HepG2 (cell line): ENCODE data around the gene TRAF3. TPM values are rescaled to one million over a fixed set of nuclear protein-coding genes. Genes with fewer than 3 reads are reported as not detected.

Experiments used
- ATAC-seq: fragments of 200-7000 bp; cut with Tn5 transposase; 3 replicates; pipeline ENCODE4 v1.9.1; 2020; ENCODE audit warnings: mild to moderate bottlenecking, moderate library complexity
- BruUV-seq: library from RNA; stranded (reverse); fragments of 400-500 nt; replicated peaks from 2 replicates; lab custom pipeline; 2021; lab: Mats Ljungman, UMichigan
- CTCF ChIA-PET: fragments of 300-600 bp; formaldehyde crosslinking; extraction: SDS; loops from one replicate; lab custom pipeline; 2021; ENCODE audit warnings: low total read pairs, inconsistent platforms, low intra/inter-chr PET ratio; lab: Yijun Ruan, JAX
- POLR2A ChIA-PET: fragments of 350-600 bp; sonication (Branson Sonifier 250); formaldehyde crosslinking; loops from one replicate; lab custom pipeline; 2020; ENCODE audit warnings: antibody characterized with exemption, inconsistent platforms; lab: Yijun Ruan, JAX
- DNase-seq: peaks from one replicate; pipeline ENCODE4 v3.0.0-alpha.2; 2015; ENCODE audit warnings: low spot score
- FAIRE-seq: peaks from 3 replicates; lab custom pipeline; 2011; peaks lifted over from hg19 to GRCh38; lab: Jason Lieb, UNC
- H2AFZ ChIP-seq: one replicate; pipeline ENCODE4 v1.6.1; 2011; ENCODE audit warnings: low read length, inconsistent platforms
- H3K27ac ChIP-seq: fragments of 300-600 bp; 3 replicates; pipeline ENCODE4 v1.8.0; 2011; ENCODE audit warnings: mixed run types, mild to moderate bottlenecking, mixed read lengths, low read length, inconsistent platforms; ENCODE audit not compliant: insufficient read depth; ENCODE audit errors: extremely low read length
- H3K27me3 ChIP-seq, 2 experiments: fragments of 200-600 bp in 1 of 2; 2 replicates in 1 of 2; 3 replicates in 1 of 2; pipeline versions ENCODE4 v1.6.0 to v1.8.0; 2011; ENCODE audit warnings: low read length in 2 of 2, mild to moderate bottlenecking in 2 of 2, moderate library complexity in 2 of 2, inconsistent platforms in 1 of 2; ENCODE audit not compliant: insufficient read depth in 2 of 2, control insufficient read depth in 1 of 2
- H3K36me3 ChIP-seq, 2 experiments: fragments of 200-600 bp in 1 of 2; replicated peaks in 1 of 2; 2 replicates in 1 of 2; 3 replicates in 1 of 2; pipeline versions ENCODE4 v1.5.1 to v1.8.0; 2011; ENCODE audit warnings: low read length in 2 of 2, inconsistent platforms in 1 of 2; ENCODE audit not compliant: insufficient read depth in 2 of 2, control insufficient read depth in 1 of 2
- H3K4me1 ChIP-seq: 2 replicates; pipeline ENCODE4 v1.5.1; 2012; ENCODE audit warnings: low read length, inconsistent platforms; ENCODE audit not compliant: insufficient read depth
- H3K4me2 ChIP-seq: 2 replicates; pipeline ENCODE4 v1.6.0; 2011; ENCODE audit warnings: low read depth, low read length, inconsistent platforms
- H3K4me3 ChIP-seq, 3 experiments: fragments of 200-600 bp in 1 of 3; sonication (generic), shearing (Covaris generic) in 1 of 3; replicated peaks in 1 of 3; 2 replicates each; pipeline ENCODE4 v1.5.1; 2011 to 2016; ENCODE audit warnings: low read length in 3 of 3, inconsistent platforms in 2 of 3, low read depth in 2 of 3, mild to moderate bottlenecking in 2 of 3, control low read depth in 1 of 3, mixed read lengths in 1 of 3; ENCODE audit not compliant: insufficient read depth in 1 of 3
- H3K79me2 ChIP-seq: one replicate; pipeline ENCODE4 v1.6.1; 2011; ENCODE audit warnings: low read length, inconsistent platforms; ENCODE audit not compliant: insufficient read depth
- H3K9ac ChIP-seq: 2 replicates; pipeline ENCODE4 v1.6.0; 2011; ENCODE audit warnings: mild to moderate bottlenecking, low read depth, low read length, inconsistent platforms; ENCODE audit not compliant: insufficient read depth
- H3K9me3 ChIP-seq: 2 replicates; pipeline ENCODE4 v1.5.1; 2012; ENCODE audit warnings: mild to moderate bottlenecking, low read length
- H4K20me1 ChIP-seq: 2 replicates; pipeline ENCODE4 v1.6.0; 2011; ENCODE audit warnings: inconsistent platforms, mild to moderate bottlenecking, low read length, moderate library complexity; ENCODE audit not compliant: insufficient read depth
- AGO2 ChIP-seq: fragments of 200-400 bp; formaldehyde crosslinking; optimal IDR thresholded peaks from 2 replicates; pipeline ENCODE3; 2017; ENCODE audit warnings: mild to moderate bottlenecking, low read depth, low read length, moderate library complexity
- CENPT ChIP-seq: sonication (generic); formaldehyde crosslinking; IDR thresholded peaks from 2 replicates; pipeline ENCODE4 v1.8.0; 2022; ENCODE audit warnings: low read depth, mild to moderate bottlenecking, moderate library complexity, missing genetic modification reagents
- GFI1 ChIP-seq: sonication (generic); formaldehyde crosslinking; IDR thresholded peaks from 2 replicates; pipeline ENCODE4 v1.5.0; 2020; ENCODE audit warnings: missing genetic modification reagents, mild to moderate bottlenecking, borderline replicate concordance
- HMG20B ChIP-seq: conservative IDR thresholded peaks from 2 replicates; pipeline ENCODE4 v1.6.1; 2016; ENCODE audit warnings: missing genetic modification reagents, missing compliant biosample characterization
- KLF13 ChIP-seq: sonication (generic); formaldehyde crosslinking; IDR thresholded peaks from 2 replicates; pipeline ENCODE4 v1.4.0; 2020; ENCODE audit warnings: mild to moderate bottlenecking, missing genetic modification reagents
- NFKB2 ChIP-seq: sonication (generic); formaldehyde crosslinking; IDR thresholded peaks from 2 replicates; pipeline ENCODE4 v1.4.0; 2020; ENCODE audit warnings: missing genetic modification reagents, borderline replicate concordance
- NFYB ChIP-seq: sonication (generic); formaldehyde crosslinking; IDR thresholded peaks from 2 replicates; pipeline ENCODE4 v1.4.0; 2020; ENCODE audit warnings: missing genetic modification reagents
- YY1 ChIP-seq: IDR thresholded peaks from 2 replicates; pipeline ENCODE4 v1.6.1; 2011; ENCODE audit warnings: low read length, low read depth, moderate library complexity, mild to moderate bottlenecking; ENCODE audit not compliant: insufficient read depth, insufficient replicate concordance
- ZNF567 ChIP-seq: sonication (generic); formaldehyde crosslinking; IDR thresholded peaks from 2 replicates; pipeline ENCODE4 v1.8.1; 2023; ENCODE audit warnings: mild to moderate bottlenecking, missing genetic modification reagents, borderline replicate concordance
- ZNF709 ChIP-seq: sonication (generic); formaldehyde crosslinking; IDR thresholded peaks from 2 replicates; pipeline ENCODE4 v1.5.0; 2020; ENCODE audit warnings: mild to moderate bottlenecking, missing genetic modification reagents
- WGBS: methylation state at CpG from one replicate; pipeline ENCODE4 v1.1.6; 2017; ENCODE audit warnings: low lambda C conversion rate; 5-methylcytosine and 5-hydroxymethylcytosine counted together
- in situ Hi-C: cut with HindIII; loops from 2 replicates; pipeline ENCODE4 v1.10.0; 2017; ENCODE audit warnings: low pct_unique_long_range_greater_than_20kb; ENCODE audit not compliant: extremely low pct_ligation_motif_present
- intact Hi-C: fragments of 100-400 bp; cut with micrococcal nuclease; formaldehyde crosslinking; loops from one replicate; pipeline ENCODE4 v1.10.0; 2022; ENCODE audit not compliant: unreplicated experiment
- polyA plus RNA-seq, 8 experiments: library from polyadenylated mRNA; depleted of rRNA in 3 of 8; stranded (reverse) in 7 of 8; unstranded in 1 of 8; fragments of >200 nt; fragmentation: Illumina TruSeq in 4 of 8; extraction: Trizol in 4 of 8; gene quantifications; 2 replicates each; pipeline versions ENCODE4 v1.2.1 to v1.2.3, GENCODE V29; 2011 to 2016; ENCODE audit warnings: low read depth in 4 of 8, missing spikeins in 1 of 8, mixed read lengths in 1 of 8; ENCODE audit not compliant: insufficient read depth in 1 of 8
- total RNA-seq, 5 experiments: library from RNA; depleted of rRNA; stranded (reverse); fragments of >200 nt; fragmentation: Illumina TruSeq; extraction: Trizol; gene quantifications; 2 replicates each; pipeline ENCODE4 v1.2.3, GENCODE V29; 2016; ENCODE audit warnings: low read depth in 1 of 5
- TF ChIP-seq, protein P1 (sequence below): sonication (generic); formaldehyde crosslinking; IDR thresholded peaks from 2 replicates; pipeline ENCODE4 v1.5.0; 2020; ENCODE audit warnings: mild to moderate bottlenecking, missing genetic modification reagents
- TF ChIP-seq, protein P2 (sequence below): sonication (generic); formaldehyde crosslinking; IDR thresholded peaks from 2 replicates; pipeline ENCODE4 v1.5.0; 2020; ENCODE audit warnings: mild to moderate bottlenecking, missing genetic modification reagents, borderline replicate concordance

The TRAF3 gene
- total and polyA plus RNA-seq, 2 of the 13 experiments (the other 11 are each of a cell fraction or from before 2014, with no cell fraction given): 6.9 to 12.2 TPM

DNA sequence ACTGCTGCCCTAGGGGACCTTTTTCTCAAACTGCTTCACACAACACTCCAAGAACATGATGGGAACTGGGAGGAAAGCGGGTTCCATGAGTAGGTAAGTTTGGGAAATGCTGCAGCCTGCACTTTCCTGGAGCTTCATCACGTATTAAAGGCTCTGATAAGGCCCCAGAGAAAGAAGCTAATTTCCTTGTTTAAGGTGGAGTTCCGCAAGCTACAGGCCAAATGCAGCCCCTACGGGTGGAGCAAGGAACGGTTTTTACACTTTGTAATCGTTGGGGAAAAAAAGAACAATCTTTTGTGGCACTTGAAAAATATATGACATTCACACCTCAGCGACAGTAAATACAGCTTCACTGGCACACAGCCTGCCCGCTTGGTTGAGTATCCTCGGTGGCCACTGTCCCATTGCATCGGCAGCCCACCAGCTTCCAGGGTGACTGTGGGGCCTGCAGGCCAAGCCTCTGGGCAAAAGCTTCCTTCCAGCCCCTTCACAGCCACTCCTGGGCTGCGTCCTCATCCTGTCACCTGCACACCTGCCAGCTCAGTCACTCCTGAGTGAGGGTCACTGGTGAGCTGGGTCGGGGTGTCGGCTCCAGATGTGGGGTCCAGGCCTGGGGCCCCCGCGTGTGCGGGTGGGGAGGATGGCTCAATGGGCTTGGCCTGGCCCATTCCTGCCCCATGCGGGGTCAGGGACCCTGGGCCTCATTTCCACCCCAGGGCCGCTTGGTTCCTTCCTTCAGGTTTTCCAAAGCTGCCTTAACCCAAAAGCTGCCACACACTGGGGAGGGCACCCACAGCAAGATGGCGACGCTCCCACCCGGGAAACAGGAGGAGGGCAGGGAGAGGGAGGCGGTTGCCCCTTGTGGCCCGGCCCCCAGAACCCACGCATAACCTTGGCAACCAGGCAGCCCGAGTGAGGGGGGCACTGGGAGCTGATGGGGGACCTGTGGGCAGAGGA, 147.7 kb downstream of the TRAF3 start:
- Histone ChIP-seq H3K79me2 (no peaks in the 10 kb centered on the region), H3K36me3 (no peaks in the 10 kb centered on the region), H3K4me3 (no peak overlapping the region), H3K9ac (no peak overlapping the region), H2AFZ (no peak overlapping the region), H3K4me2 (0 out of 2 replicates have a peak overlapping the region, but pooled peaks have one; percentile 89), H3K4me1 (peaks cover 22% of the 10 kb centered on the region), H3K27ac (no peak overlapping the region), H3K9me3 (0 out of 2 replicates have a peak, but pooled peaks cover 5% of the 10 kb centered on the region), H4K20me1 (no peaks in the 10 kb centered on the region), H3K27me3 (no peaks in the 10 kb centered on the region)
- FAIRE-seq (no peak), ATAC-seq (no peak), DNase-seq (no peak)
- POLR2A ChIA-PET: no interaction called here
- CTCF ChIA-PET: no interaction called here
- TF ChIP-seq AGO2 (peak; percentile 85), NFYB (CRISPR knock-in tag) (no peak)
- WGBS: 95% methylated on average over 21 of the region's 25 CpGs
- in situ Hi-C loops (no loop called here), intact Hi-C loops (loop anchor here (5.0 kb wide), 1 partner anchor 233 kb away; no protein-coding TSS in a partner anchor)
- BruUV-seq: no TSS peak

DNA sequence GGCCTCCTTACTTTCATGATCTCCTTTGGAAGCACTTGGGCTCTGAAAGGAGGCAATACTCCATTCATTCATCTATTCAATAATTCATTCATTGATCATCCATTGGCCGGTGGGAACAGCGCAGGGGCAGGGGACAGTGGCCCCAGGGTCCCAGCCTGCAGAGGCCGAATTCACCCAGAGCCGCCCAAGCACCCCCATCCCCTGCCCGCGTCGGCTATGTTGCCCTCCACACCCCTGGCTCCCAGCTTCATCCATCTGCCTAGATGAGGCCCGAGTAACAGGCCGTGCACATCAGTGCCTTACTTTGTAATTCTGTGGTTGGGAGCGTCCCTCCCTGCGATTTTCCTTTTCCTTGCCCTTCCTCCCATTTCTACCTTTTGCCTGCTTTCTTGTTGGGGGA, 148.4 kb downstream of the TRAF3 start:
- peaks cover 22% of the 10 kb centered on the region for H3K4me1 ChIP-seq
- 96% methylated on average over 11 of the region's 11 CpGs for WGBS
- intact Hi-C loops (no loop called here), in situ Hi-C loops (no loop called here)
- no TSS peak for BruUV-seq
- no peaks in the 10 kb centered on the region for H3K79me2 ChIP-seq
- no peak overlapping the region for H3K9ac ChIP-seq
- no peaks in the 10 kb centered on the region for H3K36me3 ChIP-seq
- POLR2A ChIA-PET: no interaction called here
- H4K20me1 ChIP-seq: no peaks in the 10 kb centered on the region
- H3K27ac ChIP-seq: no peak overlapping the region
- CTCF ChIA-PET: no interaction called here
- 0 out of 2 replicates have a peak, but pooled peaks cover 3% of the 10 kb centered on the region for H3K9me3 ChIP-seq
- no peak overlapping the region for H3K4me3 ChIP-seq
- DNase-seq (no peak), ATAC-seq (no peak), FAIRE-seq (no peak)
- H3K27me3 ChIP-seq: no peaks in the 10 kb centered on the region
- no peak overlapping the region for H3K4me2 ChIP-seq
- H2AFZ ChIP-seq: no peak overlapping the region
- TF ChIP-seq KLF13 (no peak), NFKB2 (CRISPR knock-in tag) (no peak), ZNF567 (CRISPR knock-in tag) (no peak), HMG20B (CRISPR knock-in tag) (no peak), CENPT (CRISPR knock-in tag) (no peak), ZNF709 (CRISPR knock-in tag) (no peak), GFI1 (CRISPR knock-in tag) (no peak), YY1 (no peak)
- TF ChIP-seq, protein P1, sequence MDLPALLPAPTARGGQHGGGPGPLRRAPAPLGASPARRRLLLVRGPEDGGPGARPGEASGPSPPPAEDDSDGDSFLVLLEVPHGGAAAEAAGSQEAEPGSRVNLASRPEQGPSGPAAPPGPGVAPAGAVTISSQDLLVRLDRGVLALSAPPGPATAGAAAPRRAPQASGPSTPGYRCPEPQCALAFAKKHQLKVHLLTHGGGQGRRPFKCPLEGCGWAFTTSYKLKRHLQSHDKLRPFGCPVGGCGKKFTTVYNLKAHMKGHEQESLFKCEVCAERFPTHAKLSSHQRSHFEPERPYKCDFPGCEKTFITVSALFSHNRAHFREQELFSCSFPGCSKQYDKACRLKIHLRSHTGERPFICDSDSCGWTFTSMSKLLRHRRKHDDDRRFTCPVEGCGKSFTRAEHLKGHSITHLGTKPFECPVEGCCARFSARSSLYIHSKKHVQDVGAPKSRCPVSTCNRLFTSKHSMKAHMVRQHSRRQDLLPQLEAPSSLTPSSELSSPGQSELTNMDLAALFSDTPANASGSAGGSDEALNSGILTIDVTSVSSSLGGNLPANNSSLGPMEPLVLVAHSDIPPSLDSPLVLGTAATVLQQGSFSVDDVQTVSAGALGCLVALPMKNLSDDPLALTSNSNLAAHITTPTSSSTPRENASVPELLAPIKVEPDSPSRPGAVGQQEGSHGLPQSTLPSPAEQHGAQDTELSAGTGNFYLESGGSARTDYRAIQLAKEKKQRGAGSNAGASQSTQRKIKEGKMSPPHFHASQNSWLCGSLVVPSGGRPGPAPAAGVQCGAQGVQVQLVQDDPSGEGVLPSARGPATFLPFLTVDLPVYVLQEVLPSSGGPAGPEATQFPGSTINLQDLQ (CRISPR knock-in tag): no peak
- TF ChIP-seq, protein P2, sequence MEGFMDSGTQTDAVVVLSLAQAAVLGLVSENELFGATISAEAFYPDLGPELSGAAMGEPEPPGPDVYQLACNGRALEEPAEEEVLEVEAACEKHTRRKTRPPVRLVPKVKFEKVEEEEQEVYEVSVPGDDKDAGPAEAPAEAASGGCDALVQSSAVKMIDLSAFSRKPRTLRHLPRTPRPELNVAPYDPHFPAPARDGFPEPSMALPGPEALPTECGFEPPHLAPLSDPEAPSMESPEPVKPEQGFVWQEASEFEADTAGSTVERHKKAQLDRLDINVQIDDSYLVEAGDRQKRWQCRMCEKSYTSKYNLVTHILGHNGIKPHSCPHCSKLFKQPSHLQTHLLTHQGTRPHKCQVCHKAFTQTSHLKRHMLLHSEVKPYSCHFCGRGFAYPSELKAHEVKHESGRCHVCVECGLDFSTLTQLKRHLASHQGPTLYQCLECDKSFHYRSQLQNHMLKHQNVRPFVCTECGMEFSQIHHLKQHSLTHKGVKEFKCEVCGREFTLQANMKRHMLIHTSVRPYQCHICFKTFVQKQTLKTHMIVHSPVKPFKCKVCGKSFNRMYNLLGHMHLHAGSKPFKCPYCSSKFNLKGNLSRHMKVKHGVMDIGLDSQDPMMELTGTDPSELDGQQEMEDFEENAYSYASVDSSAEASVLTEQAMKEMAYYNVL (CRISPR knock-in tag): no peak
